Right lobe of liver (tissue), 6 donors: ENCODE measurements around the gene TOR4A. TPM values are rescaled to one million over a fixed set of nuclear protein-coding genes. Genes with fewer than 3 reads are reported as not detected.
A peak's percentile ranks its signal among the peaks of the same experiment; 100 is the strongest.
"Not testable (repeated sequence)": the region's sequence is repeated elsewhere in the genome, so short reads cannot be mapped to it uniquely, and the experiment has no call there.

Source experiments
- ATAC-seq, 4 donors: fragments of 200-7000 bp; cut with Tn5 transposase; one replicate each; pipeline ENCODE4 v1.9.1; 2020; ENCODE audit warnings: mild to moderate bottlenecking in 4 of 4, moderate library complexity in 4 of 4
- DNase-seq, 3 donors: peaks; one replicate each; pipeline ENCODE4 v3.0.0-alpha.2; 2020
- H3K27ac ChIP-seq, 3 donors: fragments of 200-600 bp; one replicate each; pipeline ENCODE4 v1.8.0; 2022
- H3K27me3 ChIP-seq, 2 donors: fragments of 200-600 bp; one replicate each; pipeline ENCODE4 v1.8.0; 2022
- H3K36me3 ChIP-seq, 4 donors: fragments of 200-600 bp; sonication (generic) in 1 of 4; one replicate each; pipeline versions ENCODE4 v1.5.1 to v1.8.0; 2017 to 2022; ENCODE audit warnings: control low read depth in 1 of 4
- H3K4me1 ChIP-seq, 4 donors: fragments of 200-600 bp; sonication (generic) in 1 of 4; one replicate each; pipeline versions ENCODE4 v1.5.1 to v1.8.0; 2017 to 2022; ENCODE audit warnings: control low read depth in 1 of 4
- H3K4me3 ChIP-seq, 3 donors: fragments of 200-600 bp; one replicate each; pipeline ENCODE4 v1.8.0; 2022
- H3K9me3 ChIP-seq, 4 donors: fragments of 200-600 bp; sonication (generic) in 1 of 4; one replicate each; pipeline versions ENCODE4 v1.5.1 to v1.8.0; 2017 to 2022; ENCODE audit warnings: control low read depth in 1 of 4
- POLR2A ChIP-seq: fragments of 450-650 bp; IDR thresholded peaks from one replicate; pipeline ENCODE4 v1.6.1; 2017; ENCODE audit warnings: antibody characterized with exemption, mild to moderate bottlenecking
- WGBS: methylation state at CpG from one replicate; pipeline ENCODE4 v1.1.6; 2018; ENCODE audit warnings: low coverage, low lambda C conversion rate; ENCODE audit not compliant: insufficient coverage; ENCODE audit errors: missing lambda C conversion rate; 5-methylcytosine and 5-hydroxymethylcytosine counted together
- intact Hi-C, 2 donors: fragments of 100-400 bp; cut with DNase I; formaldehyde crosslinking; loops; one replicate each; pipeline versions ENCODE4 v1.11.2 to v1.14.1; 2022
- total RNA-seq, 6 experiments: library from RNA; depleted of rRNA in 2 of 6; stranded (reverse); fragments of >200 nt in 2 of 6; fragmentation: NEBNext Ultra II Directional in 3 of 6; extraction: Animal tissue kit (Norgen Biotek cat#: 25700) in 3 of 6; gene quantifications; one replicate each; pipeline versions ENCODE4 v1.1.0 to v1.2.4, GENCODE V29; 2016 to 2023
- TF ChIP-seq, protein P1 (sequence below), 4 donors: fragments of 200-600 bp in 3 of 4; fragments of 450-650 bp in 1 of 4; IDR thresholded peaks; one replicate each; pipeline versions ENCODE4 v1.5.1 to v1.8.0; 2016 to 2022; ENCODE audit warnings: antibody characterized with exemption in 4 of 4, mild to moderate bottlenecking in 2 of 4
- donor health status: DM: no; HTN: yes; CAD: no.
- donor health status: DM: no; HTN: no; CAD: no.
- donor health status: DM: no; HTN: no; CAD: no.
- donor health status: DM: no; HTN: yes; CAD: no.
- donor health status: DM: no; HTN: yes; CAD: no.

TOR4A gene
- total RNA-seq, 6 experiments from 2014 or later: 2.2 to 4.9 (median 3.7) TPM

DNA sequence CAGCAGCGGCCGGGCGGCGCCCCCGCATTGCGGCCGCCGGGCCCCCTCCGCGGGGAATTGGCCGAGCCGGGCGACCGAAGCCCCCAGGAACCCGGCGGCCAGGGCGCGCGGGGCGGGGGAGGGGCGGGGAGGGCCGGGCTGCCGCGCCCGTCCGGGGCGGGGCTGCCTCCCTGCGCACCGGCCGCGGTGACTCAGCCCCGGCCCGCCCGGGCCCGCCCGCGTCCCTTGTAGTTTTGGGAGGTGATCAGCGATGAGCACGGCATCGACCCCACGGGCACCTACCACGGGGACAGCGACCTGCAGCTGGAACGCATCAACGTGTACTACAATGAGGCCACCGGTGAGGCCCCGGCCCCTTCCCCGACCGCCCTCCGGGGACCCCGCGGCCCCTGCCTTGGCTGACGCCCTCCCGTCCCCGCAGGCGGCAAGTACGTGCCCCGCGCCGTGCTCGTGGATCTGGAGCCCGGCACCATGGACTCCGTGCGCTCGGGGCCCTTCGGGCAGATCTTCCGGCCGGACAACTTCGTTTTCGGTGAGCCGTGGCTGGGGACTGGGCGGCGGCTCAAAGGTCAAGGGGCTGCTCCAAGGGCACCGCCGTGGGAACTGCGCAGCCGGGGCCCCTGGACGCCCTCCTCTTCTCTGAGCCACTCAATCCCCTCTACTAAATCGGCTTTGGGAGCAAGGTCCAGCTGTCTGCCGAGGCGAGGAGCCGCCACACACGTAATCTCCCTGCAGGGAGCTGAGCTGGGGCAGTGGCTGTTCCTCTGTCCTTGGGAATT, 35.8 kb upstream of the TOR4A start:
- H3K4me1 ChIP-seq: peaks cover 0 to 19% (median 8%) of the 10 kb centered on the region in 4 donors
- ATAC-seq (peak in 3 of 4 donors; percentile 16 to 27 (median 20)), DNase-seq (peak in 2 of 3 donors; percentile 71 to 74)
- peaks cover 0 to 13% (median 8%) of the 10 kb centered on the region in 4 donors for H3K36me3 ChIP-seq
- peak overlapping the region; percentile 63 to 95 (median 85) for H3K4me3 ChIP-seq
- no peaks in the 10 kb centered on the region for H3K27me3 ChIP-seq
- TF ChIP-seq, protein P1, sequence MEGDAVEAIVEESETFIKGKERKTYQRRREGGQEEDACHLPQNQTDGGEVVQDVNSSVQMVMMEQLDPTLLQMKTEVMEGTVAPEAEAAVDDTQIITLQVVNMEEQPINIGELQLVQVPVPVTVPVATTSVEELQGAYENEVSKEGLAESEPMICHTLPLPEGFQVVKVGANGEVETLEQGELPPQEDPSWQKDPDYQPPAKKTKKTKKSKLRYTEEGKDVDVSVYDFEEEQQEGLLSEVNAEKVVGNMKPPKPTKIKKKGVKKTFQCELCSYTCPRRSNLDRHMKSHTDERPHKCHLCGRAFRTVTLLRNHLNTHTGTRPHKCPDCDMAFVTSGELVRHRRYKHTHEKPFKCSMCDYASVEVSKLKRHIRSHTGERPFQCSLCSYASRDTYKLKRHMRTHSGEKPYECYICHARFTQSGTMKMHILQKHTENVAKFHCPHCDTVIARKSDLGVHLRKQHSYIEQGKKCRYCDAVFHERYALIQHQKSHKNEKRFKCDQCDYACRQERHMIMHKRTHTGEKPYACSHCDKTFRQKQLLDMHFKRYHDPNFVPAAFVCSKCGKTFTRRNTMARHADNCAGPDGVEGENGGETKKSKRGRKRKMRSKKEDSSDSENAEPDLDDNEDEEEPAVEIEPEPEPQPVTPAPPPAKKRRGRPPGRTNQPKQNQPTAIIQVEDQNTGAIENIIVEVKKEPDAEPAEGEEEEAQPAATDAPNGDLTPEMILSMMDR (IDR thresholded peaks at IDR 0.05): no peak
- TF ChIP-seq POLR2A: no peak
- H3K27ac ChIP-seq: peak overlapping the region; percentile 55 to 83 (median 82)
- no peaks in the 10 kb centered on the region for H3K9me3 ChIP-seq
- 0% methylated on average over 23 of the region's 83 CpGs for WGBS
- intact Hi-C loops: no loop called here

DNA sequence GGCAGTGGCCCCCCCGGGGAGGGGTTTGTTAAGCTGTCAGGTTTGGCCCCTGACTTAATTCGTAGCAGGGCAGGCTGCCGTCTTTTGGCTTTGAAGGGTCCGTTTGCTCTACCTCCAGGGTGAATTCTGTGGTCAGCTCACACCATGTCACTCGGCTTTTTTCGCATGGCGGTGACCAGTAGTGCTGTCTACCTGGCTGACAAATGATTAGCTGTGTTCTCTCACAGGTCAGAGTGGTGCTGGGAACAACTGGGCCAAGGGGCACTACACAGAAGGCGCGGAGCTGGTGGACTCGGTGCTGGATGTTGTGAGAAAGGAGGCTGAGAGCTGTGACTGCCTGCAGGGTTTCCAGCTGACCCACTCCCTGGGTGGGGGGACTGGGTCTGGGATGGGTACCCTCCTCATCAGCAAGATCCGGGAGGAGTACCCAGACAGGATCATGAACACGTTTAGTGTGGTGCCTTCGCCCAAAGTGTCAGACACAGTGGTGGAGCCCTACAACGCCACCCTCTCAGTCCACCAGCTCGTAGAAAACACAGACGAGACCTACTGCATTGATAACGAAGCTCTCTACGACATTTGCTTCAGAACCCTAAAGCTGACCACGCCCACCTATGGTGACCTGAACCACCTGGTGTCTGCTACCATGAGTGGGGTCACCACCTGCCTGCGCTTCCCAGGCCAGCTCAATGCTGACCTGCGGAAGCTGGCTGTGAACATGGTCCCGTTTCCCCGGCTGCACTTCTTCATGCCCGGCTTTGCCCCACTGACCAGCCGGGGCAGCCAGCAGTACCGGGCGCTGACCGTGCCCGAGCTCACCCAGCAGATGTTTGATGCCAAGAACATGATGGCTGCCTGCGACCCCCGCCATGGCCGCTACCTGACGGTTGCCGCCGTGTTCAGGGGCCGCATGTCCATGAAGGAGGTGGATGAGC, 35.0 kb upstream of the TOR4A start:
- intact Hi-C loops: no loop called here
- Histone ChIP-seq H3K27ac (peak overlapping the region; percentile 55 to 83 (median 55)), H3K9me3 (no peaks in the 10 kb centered on the region), H3K27me3 (no peaks in the 10 kb centered on the region), H3K4me1 (peaks cover 0 to 17% (median 8%) of the 10 kb centered on the region in 4 donors), H3K4me3 (peak overlapping the region; percentile 63 to 95 (median 85)), H3K36me3 (peaks cover 0 to 13% (median 8%) of the 10 kb centered on the region in 4 donors)
- TF ChIP-seq, protein P1 (IDR thresholded peaks at IDR 0.05): no peak
- TF ChIP-seq POLR2A: no peak
- WGBS: 38% methylated on average over 12 of the region's 36 CpGs
- ATAC-seq: no peak
- DNase-seq: no peak

DNA sequence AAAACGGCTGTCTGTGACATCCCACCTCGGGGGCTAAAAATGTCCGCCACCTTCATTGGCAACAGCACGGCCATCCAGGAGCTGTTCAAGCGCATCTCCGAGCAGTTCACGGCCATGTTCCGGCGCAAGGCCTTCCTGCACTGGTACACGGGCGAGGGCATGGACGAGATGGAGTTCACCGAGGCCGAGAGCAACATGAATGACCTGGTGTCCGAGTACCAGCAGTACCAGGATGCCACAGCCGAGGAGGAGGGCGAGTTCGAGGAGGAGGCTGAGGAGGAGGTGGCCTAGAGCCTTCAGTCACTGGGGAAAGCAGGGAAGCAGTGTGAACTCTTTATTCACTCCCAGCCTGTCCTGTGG, 34.3 kb upstream of the TOR4A start:
- DNase-seq, H3K9me3 ChIP-seq, H3K27me3 ChIP-seq, ATAC-seq, intact Hi-C loops, H3K4me3 ChIP-seq, H3K27ac ChIP-seq: not testable (repeated sequence)
- Histone ChIP-seq H3K36me3 (peaks cover 0 to 13% (median 8%) of the 10 kb centered on the region in 4 donors), H3K4me1 (peaks cover 0 to 17% (median 8%) of the 10 kb centered on the region in 4 donors)
- WGBS: no CpG with 5 or more reads among the region's 18 CpGs

DNA sequence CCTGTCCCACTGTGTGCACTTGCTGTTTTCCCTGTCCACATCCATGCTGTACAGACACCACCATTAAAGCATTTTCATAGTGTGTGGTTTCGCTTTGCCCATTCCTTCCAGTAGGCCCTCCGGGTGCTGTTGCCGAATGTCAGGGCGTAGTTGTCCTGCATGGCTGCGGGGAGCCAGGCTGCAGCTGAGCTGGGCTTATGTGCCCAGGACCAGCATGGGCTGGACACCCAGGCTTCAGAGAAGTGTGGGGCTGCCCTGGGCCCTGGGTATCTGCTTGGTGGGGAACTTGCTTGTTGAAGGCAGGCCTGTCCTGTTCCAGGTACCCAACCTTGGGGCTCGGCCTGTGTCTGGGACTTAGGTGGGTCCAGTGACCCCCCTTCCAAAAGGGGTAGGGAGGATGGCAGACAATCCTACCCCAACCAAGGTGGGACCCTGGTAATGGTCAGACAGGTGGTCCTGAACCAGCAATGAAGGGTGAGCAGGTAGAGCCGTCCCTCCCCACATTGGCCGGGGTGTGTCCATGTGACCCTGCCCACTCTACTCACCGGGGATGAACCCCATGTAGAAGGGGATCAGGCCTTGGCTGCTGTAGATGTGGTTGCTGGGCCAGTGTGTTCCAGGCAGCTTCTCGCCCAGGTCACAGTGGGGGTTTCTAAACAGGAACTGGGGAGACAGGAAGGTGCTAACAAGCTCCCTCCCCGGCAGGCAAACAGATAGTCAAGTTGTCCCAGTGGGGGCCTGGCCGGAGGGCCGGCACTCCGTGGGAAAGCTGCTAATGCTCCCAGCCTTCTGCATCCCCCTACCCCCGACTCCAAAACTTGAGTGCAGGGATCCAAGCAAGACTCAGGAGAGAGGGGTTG, 33.7 kb upstream of the TOR4A start:
- no peak for TF ChIP-seq POLR2A
- TF ChIP-seq, protein P1 (IDR thresholded peaks at IDR 0.05): no peak
- no peaks in the 10 kb centered on the region for H3K27me3 ChIP-seq
- intact Hi-C loops: no loop called here
- peaks cover 0 to 17% (median 8%) of the 10 kb centered on the region in 4 donors for H3K4me1 ChIP-seq
- no peaks in the 10 kb centered on the region for H3K9me3 ChIP-seq
- ATAC-seq: no peak
- H3K4me3 ChIP-seq: no peak overlapping the region
- no peak overlapping the region for H3K27ac ChIP-seq
- 50% methylated on average over 2 of the region's 15 CpGs for WGBS
- H3K36me3 ChIP-seq: peaks cover 0 to 13% (median 8%) of the 10 kb centered on the region in 4 donors
- DNase-seq: no peak
